WERI-Rb-1 (cell line): ENCODE results near the gene ZNF536.

Experiments
- DNase-seq: peaks from one replicate; pipeline ENCODE4 v3.0.0-alpha.2; 2020
- H3K27ac ChIP-seq: fragments of 250-450 bp; sonication (Bioruptor Pico); 2 replicates; pipeline ENCODE4 v1.5.1; 2020; ENCODE audit warnings: mild to moderate bottlenecking, moderate library complexity
- H3K27me3 ChIP-seq: fragments of 250-450 bp; sonication (Bioruptor Pico); 2 replicates; pipeline ENCODE4 v1.5.1; 2021; ENCODE audit warnings: mild to moderate bottlenecking, low read depth, moderate library complexity; ENCODE audit not compliant: insufficient read depth, severe bottlenecking
- H3K36me3 ChIP-seq: fragments of 250-450 bp; sonication (Bioruptor Pico); 2 replicates; pipeline ENCODE4 v1.5.1; 2020; ENCODE audit warnings: mild to moderate bottlenecking, moderate library complexity
- H3K4me3 ChIP-seq: 2 replicates; pipeline ENCODE4 v1.5.1; 2011; ENCODE audit warnings: low read depth, mild to moderate bottlenecking, control low read depth, low read length
- H3K9me3 ChIP-seq: fragments of 250-450 bp; sonication (Bioruptor Pico); 2 replicates; pipeline ENCODE4 v1.5.1; 2021; ENCODE audit warnings: mild to moderate bottlenecking, moderate library complexity; ENCODE audit not compliant: severe bottlenecking
- CTCF ChIP-seq: IDR thresholded peaks from 2 replicates; pipeline ENCODE4 v1.5.1; 2011; ENCODE audit warnings: low read depth, mild to moderate bottlenecking, control low read depth, inconsistent platforms, low read length

Gene ZNF536

GRCh38 chr19:30371960-30372824, at the start of gene ZNF536:
ZNF536 (plus strand) TSS chr19:30372384; CDS start chr19:30443563, 71,179 bp downstream.
- Histone ChIP-seq H3K36me3 (no peaks in the 10 kb centered on the region), H3K4me3 (no peak within 1 kb of the TSS), H3K27me3 (no peaks in the 10 kb centered on the region), H3K9me3 (no peaks in the 10 kb centered on the region), H3K27ac (no peak within 1 kb of the TSS)
- TF ChIP-seq CTCF, result no peak
- DNase-seq, result no peak

- H3K4me3 ChIP-seq, result no peak overlapping the region
- H3K9me3 ChIP-seq, result no peaks in the 10 kb centered on the region
- no peak for DNase-seq
- no peak for TF ChIP-seq CTCF
- H3K36me3 ChIP-seq, result no peaks in the 10 kb centered on the region
- H3K27ac ChIP-seq, result no peak overlapping the region
- H3K27me3 ChIP-seq, result no peaks in the 10 kb centered on the region
Observed at GRCh38 chr19:30322641-30323320, 49.4 kb upstream of the ZNF536 start.

GRCh38 chr19:30323904-30324303, 48.3 kb upstream of the ZNF536 start:
- Histone ChIP-seq H3K36me3 (no peaks in the 10 kb centered on the region), H3K27ac (no peak overlapping the region), H3K4me3 (no peak overlapping the region), H3K9me3 (no peaks in the 10 kb centered on the region), H3K27me3 (no peaks in the 10 kb centered on the region)
- no peak for TF ChIP-seq CTCF
- DNase-seq, result no peak

GRCh38 chr19:30324982-30325381, 47.2 kb upstream of the ZNF536 start:
- Histone ChIP-seq H3K27me3 (no peaks in the 10 kb centered on the region), H3K36me3 (no peaks in the 10 kb centered on the region), H3K9me3 (no peaks in the 10 kb centered on the region), H3K4me3 (no peak overlapping the region), H3K27ac (no peak overlapping the region)
- no peak for DNase-seq
- TF ChIP-seq CTCF, result no peak

DNA sequence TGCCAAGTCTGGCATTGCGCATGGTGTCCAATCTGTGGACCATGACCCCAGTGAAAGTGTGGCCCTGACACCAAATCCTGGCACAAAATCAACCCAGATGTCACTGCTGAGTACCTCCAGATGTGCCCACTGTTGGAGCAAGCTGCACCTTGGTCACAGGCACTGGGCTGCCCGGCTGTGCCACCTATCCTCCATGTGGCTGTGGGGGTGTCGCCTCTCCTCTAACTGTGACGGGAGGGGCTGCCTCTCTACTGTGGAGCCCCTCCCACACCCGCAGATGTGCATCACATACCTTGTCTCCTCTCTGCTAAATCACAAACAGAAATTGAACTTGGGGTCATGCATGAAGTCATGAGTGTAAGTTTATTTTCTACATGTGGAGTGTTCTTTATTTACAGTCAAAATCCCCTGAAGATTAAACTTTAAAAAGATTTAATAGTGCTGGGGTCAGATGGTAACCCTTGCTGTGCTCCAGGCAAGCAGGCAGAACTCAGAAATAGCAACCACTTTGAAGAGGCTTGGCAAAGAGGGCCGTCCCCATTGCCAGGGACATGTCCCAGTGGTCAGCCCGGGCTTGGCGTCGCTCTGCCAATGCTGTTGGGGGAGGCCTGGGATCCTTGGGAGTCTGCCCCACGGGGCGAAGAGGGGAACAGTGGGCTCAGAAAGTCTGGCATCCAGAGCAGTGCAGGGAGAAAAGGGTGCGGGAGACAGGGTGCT, 46.4 kb upstream of the ZNF536 start:
- Histone ChIP-seq H3K9me3 (no peaks in the 10 kb centered on the region), H3K27me3 (no peaks in the 10 kb centered on the region), H3K36me3 (no peaks in the 10 kb centered on the region), H3K4me3 (no peak overlapping the region), H3K27ac (no peak overlapping the region)
- TF ChIP-seq CTCF, result no peak
- DNase-seq, result no peak
